Measurements from ENCODE around the gene ISG15.

The ISG15 gene

DNA sequence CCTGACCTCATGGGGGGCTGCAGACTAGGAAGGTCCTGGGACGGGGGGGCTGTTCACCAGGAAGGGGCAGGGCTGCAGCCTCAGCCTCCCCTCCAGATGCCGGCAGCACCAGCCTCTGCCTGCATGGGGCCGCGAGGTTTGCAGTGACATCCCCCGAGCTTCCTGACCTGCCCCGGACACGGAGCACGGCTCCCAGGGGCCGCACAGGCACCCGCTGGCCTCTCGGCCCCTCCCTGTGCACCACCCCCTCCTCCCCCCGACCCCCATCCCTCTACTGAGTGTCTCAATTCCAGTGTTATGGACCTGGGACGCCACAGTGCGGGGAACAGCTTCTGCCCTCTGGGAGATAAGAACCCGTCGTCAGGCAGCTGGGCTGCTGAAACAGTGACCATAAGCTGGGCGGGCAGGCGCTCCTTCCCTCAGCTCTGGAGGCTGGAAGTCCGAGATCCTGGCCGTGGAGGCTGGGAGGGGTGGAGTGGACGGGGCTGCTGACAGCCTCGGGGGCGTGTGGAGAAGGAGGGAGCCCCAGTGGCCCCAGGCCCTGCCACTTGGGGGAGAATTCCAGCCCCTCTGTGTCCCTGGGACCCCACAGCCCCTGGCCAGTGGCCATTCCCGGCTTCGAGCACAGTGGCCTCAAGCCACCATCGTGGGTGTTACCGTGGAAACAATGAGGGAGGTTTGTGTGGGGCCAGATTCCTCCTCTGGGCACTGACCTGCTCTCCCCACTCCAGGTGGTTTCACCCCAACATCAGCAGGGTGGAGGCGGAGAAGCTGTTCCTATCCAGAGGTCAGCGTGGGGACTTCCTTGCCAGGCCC, 49.3 kb downstream of the ISG15 start:
- TF ChIP-seq, protein P1, sequence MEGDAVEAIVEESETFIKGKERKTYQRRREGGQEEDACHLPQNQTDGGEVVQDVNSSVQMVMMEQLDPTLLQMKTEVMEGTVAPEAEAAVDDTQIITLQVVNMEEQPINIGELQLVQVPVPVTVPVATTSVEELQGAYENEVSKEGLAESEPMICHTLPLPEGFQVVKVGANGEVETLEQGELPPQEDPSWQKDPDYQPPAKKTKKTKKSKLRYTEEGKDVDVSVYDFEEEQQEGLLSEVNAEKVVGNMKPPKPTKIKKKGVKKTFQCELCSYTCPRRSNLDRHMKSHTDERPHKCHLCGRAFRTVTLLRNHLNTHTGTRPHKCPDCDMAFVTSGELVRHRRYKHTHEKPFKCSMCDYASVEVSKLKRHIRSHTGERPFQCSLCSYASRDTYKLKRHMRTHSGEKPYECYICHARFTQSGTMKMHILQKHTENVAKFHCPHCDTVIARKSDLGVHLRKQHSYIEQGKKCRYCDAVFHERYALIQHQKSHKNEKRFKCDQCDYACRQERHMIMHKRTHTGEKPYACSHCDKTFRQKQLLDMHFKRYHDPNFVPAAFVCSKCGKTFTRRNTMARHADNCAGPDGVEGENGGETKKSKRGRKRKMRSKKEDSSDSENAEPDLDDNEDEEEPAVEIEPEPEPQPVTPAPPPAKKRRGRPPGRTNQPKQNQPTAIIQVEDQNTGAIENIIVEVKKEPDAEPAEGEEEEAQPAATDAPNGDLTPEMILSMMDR (IDR thresholded peaks at IDR 0.05; ENCODE audit: poor library complexity, severe bottlenecking), result no peak
- H3K9me3 ChIP-seq (ENCODE audit: severe bottlenecking), result no peaks in the 10 kb centered on the region
- H3K4me3 ChIP-seq (ENCODE audit: severe bottlenecking), result no peak overlapping the region
- H3K27me3 ChIP-seq (ENCODE audit: insufficient read depth, poor library complexity, severe bottlenecking), result no peaks in the 10 kb centered on the region
- DNase-seq (ENCODE audit: low spot score) (no peak), ATAC-seq (ENCODE audit: low read depth) (no peak)
- H3K4me1 ChIP-seq (ENCODE audit: insufficient read depth, poor library complexity, severe bottlenecking), result peaks cover 17% of the 10 kb centered on the region
- no peaks in the 10 kb centered on the region for H3K36me3 ChIP-seq (ENCODE audit: low read depth)
- H3K27ac ChIP-seq (ENCODE audit: poor library complexity, severe bottlenecking), result peak overlapping the region; percentile 54

DNA sequence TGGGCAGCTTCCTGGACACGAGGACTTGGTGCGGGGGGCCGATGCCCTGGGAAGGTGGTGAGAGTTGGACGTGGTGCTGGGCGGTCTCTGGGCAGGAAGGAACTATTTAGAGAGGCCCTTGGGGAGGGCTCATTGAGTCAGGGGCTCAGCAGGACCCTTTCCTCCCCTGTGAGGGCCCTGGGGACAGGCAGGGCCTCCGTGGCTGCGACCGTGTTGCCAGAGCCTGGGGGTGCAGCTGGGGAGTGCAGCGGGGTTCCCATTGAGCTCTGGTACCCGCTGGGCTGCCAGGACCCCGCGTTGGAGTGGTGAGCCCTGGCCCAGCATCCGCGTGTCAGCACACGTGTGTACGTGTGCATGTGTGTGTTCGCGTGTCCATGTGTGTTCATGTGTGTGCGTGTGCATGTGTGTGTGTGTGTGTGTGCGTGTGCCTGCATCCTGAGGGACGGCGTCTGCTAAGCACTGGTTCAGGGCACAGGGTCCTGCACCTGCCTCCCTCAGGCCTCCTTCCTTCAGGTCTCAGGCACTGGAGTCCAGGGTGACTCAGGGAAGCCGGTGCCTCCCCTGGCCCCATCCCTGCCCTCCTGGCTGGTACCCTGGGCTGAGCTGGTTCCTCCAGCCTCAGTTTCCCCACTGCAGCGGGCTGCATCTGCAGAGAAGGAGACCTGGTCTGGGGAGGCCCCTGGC, 50.1 kb downstream of the ISG15 start:
- no peak overlapping the region for H3K4me3 ChIP-seq (ENCODE audit: severe bottlenecking)
- H3K27me3 ChIP-seq (ENCODE audit: insufficient read depth, poor library complexity, severe bottlenecking), result no peaks in the 10 kb centered on the region

More for the DNA sequence above, 50.1 kb downstream of the ISG15 start:
- H3K9me3 ChIP-seq (ENCODE audit: severe bottlenecking), result no peaks in the 10 kb centered on the region
- ATAC-seq (ENCODE audit: low read depth), result no peak
- H3K36me3 ChIP-seq (ENCODE audit: low read depth), result no peaks in the 10 kb centered on the region
- TF ChIP-seq, protein P1 (IDR thresholded peaks at IDR 0.05; ENCODE audit: poor library complexity, severe bottlenecking), result no peak
- H3K27ac ChIP-seq (ENCODE audit: poor library complexity, severe bottlenecking), result peak overlapping the region; percentile 54
- H3K4me1 ChIP-seq (ENCODE audit: insufficient read depth, poor library complexity, severe bottlenecking), result peaks cover 20% of the 10 kb centered on the region
- DNase-seq (ENCODE audit: low spot score), result no peak

Measured in RWPE2 (cell line).